ENCODE data around the gene NFATC2IP. TPM values are rescaled to one million over a fixed set of nuclear protein-coding genes. Genes with fewer than 3 reads are reported as not detected.
"Not testable (repeated sequence)": the region's sequence is repeated elsewhere in the genome, so short reads cannot be mapped to it uniquely, and the experiment has no call there.

NFATC2IP gene
- total RNA-seq, 2 donors from 2014 or later, result 42.9 to 52.0 TPM

DNA sequence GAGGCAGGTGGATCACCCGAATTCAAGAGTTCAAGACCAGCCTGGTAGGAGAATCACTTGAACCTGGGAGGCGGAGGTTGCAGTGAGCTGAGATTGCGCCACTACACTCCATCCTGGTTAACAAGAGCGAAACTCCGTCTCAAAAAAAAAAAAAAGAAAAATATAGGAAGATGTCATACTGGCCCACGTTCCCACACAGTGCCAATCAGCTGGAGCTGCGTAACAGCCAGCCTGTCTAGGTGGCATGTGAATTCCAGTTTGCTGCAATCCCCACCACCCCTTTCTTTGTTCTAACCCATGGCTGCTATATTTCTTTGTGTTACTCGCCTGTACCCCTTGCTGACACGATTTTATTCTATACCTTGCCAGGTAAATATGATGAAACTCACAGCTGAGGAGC lies 7.5 kb downstream of the NFATC2IP start:
- DNase-seq, result no peak
- intact Hi-C loops (cut with DNase I, micrococcal nuclease), result no loop called here
- no peak for ATAC-seq

DNA sequence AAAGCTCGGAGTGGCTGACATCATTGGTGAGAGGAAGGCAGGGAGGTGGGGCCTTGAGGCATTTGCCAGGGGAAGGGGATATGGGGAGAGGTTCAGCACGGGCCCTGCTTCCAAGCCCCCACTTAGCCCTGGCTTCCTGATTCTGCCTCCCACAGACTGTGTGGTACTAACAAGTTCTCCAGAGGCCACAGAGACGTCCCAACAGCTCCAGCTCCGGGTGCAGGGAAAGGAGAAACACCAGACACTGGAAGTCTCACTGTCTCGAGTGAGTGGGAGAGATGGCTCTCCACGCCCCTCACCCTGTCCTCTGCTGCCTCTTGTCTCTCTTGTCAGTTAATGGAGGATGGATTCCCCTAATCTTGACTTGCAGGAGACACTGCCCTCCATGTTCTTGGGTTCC lies 8.1 kb downstream of the NFATC2IP start:
- DNase-seq (no peak), ATAC-seq (no peak)
- intact Hi-C loops (cut with DNase I, micrococcal nuclease), result no loop called here

- no peak for DNase-seq
- no peak for ATAC-seq
- intact Hi-C loops (cut with DNase I, micrococcal nuclease), result no loop called here
These were observed 13.3 kb downstream of the NFATC2IP start for GRCh38 chr16:28964072-28964471.

DNA sequence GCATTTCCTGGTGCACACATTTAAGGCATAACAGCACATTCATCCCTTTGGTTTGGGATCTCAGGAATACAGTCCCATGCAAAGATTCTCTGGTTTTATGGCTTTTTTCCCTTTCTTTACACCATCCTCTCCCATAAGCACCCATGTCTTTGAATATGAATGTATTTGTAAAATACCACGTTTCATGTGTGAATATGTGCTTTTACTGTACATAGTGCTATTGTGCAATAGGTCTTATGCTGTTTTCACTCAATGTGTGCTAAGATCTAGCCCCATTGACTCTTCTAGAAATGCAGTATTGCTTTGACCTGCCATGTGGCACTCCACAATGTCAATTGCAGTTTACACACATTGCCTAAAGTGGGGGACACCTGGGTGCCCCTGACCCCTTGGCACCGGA lies 13.8 kb downstream of the NFATC2IP start:
- intact Hi-C loops (cut with DNase I, micrococcal nuclease), result no loop called here
- no peak for DNase-seq
- no peak for ATAC-seq

GRCh38 chr16:28967156-28967555 lies 16.4 kb downstream of the NFATC2IP start:
- intact Hi-C loops (cut with DNase I, micrococcal nuclease), result no loop called here
- no peak for DNase-seq
- no peak for ATAC-seq

DNA sequence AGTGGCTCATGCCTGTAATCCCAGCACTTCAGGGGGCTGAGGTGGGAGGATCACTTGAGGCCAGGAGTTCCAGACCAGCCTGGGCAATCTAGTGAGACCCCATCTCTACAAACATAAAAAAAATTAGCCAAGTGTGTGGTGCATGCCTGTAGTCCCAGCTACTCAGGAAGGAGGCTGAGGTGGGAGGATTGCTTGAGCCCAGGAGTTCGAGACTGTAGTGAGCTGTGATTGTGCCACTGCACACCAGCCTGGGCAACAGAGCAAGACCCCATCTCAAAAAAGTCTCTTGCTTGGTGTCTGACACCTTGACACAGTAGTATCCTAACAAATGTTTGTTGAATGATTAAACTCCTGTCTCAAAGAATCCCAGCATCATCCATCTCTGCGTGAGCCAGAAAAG lies 19.0 kb downstream of the NFATC2IP start:
- DNase-seq; ATAC-seq; intact Hi-C loops (cut with DNase I, micrococcal nuclease): not testable (repeated sequence)

GRCh38 chr16:28974007-28974436 lies 23.3 kb downstream of the NFATC2IP start:
- ATAC-seq, result peak; percentile 62
- intact Hi-C loops (cut with DNase I, micrococcal nuclease), result no loop called here
- DNase-seq, result peak; percentile 54 to 71

DNA sequence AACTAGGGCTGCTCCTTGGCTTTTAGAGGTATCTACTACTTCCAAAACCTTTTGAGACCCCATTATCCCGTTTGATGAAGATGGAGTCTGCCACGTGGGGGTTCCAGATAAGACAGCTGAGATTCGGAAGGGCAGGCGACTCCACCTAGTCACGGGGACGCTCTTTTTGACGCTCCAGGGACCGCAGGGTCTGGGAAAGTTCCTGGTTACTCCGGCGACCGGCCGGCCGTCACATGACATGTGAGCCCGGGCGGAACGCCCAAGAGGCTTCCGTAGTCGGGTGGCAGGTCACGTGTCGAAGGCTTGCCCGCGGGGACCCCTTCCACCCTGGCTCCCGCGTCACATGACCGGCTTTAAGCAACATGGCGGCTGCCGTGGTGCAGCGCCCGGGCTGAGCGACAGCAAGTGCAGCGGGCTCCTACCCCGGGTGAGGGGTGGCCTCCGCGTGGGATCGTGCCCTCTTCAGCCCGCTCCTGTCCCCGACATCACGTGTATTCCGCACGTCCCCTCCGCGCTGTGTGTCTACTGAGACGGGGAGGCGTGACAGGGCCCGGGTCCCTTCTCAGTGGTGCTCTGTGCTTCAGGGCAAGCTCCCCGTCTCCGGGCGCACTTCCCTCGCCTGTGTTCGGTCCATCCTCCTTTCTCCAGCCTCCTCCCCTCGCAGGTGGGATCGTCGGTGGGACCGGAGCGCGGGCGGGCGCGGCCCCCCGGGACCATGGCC lies 23.9 kb downstream of the NFATC2IP start, which contains the start of gene SPNS1:
SPNS1 (plus strand) TSS at position 342 of the 721 bp plus-strand sequence; CDS start at position 716, 374 bp downstream.
- intact Hi-C loops (cut with DNase I, micrococcal nuclease), result no loop called here
- peak; percentile 98 for DNase-seq
- peak; percentile 96 for ATAC-seq

DNA sequence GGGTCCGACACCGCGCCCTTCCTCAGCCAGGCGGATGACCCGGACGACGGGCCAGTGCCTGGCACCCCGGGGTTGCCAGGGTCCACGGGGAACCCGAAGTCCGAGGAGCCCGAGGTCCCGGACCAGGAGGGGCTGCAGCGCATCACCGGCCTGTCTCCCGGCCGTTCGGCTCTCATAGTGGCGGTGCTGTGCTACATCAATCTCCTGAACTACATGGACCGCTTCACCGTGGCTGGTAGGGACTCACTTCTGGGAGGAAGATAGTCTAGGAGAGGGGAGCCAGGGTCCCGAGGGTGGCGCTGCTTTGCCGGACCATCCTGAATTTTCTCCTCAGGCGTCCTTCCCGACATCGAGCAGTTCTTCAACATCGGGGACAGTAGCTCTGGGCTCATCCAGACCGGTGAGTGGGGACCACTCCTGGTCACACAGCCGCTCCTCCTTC lies 24.4 kb downstream of the NFATC2IP start:
- peak; percentile 9 for ATAC-seq
- intact Hi-C loops (cut with DNase I, micrococcal nuclease), result no loop called here
- no peak for DNase-seq

- ATAC-seq (no peak), DNase-seq (no peak)
- intact Hi-C loops (cut with DNase I, micrococcal nuclease), result no loop called here
These were observed 27.2 kb downstream of the NFATC2IP start for GRCh38 chr16:28977703-28978662.

DNA sequence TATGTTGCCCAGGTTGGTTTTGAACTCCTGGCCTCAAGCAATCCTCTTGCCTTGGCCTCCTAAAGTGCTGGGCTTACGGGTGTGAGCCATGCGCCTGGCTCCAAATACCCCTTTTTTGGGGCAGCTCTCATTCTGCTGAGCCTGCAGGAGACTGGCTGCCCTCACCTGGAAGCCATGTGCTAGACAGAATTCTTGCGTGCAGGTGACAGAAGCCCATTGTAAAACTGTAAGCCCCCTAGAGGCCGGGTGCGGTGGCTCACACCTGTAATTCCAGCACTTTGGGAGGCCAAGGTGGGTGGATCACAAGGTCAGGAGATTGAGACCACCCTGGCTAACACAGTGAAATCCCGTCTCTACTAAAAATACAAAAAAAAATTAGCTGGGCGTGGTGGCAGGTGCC lies 29.6 kb downstream of the NFATC2IP start:
- intact Hi-C loops (cut with DNase I, micrococcal nuclease); ATAC-seq; DNase-seq: not testable (repeated sequence)

DNA sequence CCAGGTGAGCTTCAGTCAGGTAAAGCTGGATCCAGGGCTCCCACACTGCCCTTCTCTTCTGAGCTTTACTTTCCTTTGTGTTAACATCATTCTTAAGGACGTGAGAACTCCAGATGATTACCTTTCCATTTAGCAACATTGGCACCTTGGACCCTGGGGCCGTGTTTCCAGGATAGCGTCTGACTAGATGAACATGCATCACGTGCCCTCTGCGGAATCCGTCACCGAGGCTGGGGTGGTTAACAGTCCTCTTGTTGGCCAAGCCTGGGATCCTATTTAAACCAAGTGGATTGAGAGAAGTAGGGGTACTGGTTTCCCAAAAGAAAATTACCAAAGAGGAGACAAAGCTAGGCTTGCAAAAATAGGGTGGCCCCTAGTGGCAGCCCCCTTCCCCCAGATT lies 30.2 kb downstream of the NFATC2IP start:
- intact Hi-C loops (cut with DNase I, micrococcal nuclease), result no loop called here
- ATAC-seq (no peak), DNase-seq (no peak)

DNA sequence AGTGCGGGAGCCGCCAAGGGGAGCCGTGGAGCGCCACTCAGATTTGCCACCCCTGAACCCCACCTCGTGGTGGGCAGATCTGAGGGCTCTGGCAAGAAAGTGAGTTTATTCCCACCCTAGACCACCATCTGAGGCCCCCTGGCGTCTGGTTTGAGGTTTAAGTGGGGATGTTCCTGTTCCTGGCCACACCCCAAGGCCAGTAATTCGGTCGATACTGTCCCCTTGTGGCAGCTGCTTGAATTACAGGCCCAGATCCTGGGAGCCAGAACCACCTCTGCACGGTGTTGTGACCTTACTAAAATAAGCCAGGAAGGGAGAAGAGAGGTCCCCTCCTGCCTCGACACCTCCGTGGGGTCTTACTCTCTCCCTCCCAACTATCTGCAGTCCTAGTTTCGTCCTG lies 30.8 kb downstream of the NFATC2IP start:
- intact Hi-C loops (cut with DNase I, micrococcal nuclease), result no loop called here
- DNase-seq (no peak), ATAC-seq (no peak)

- ATAC-seq (no peak), DNase-seq (no peak)
- intact Hi-C loops (cut with DNase I, micrococcal nuclease), result no loop called here
These were observed 31.7 kb downstream of the NFATC2IP start for GRCh38 chr16:28982418-28982817.

DNA sequence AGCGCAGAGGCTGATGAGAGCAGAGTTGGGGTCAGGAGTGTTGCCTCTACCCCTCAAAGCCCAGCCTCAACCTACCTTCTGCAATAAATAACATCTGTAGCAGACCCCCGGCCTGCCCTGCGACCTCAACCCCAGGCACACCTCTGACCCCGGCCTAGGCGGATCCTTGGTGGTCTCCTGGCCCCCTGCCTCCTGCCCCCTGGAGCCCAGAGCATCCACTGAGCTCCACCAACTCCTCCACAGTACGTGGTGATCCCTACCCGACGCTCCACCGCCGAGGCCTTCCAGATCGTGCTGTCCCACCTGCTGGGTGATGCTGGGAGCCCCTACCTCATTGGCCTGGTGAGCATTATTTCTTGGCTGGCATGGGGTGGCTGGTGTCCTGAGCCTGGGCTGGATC lies 32.2 kb downstream of the NFATC2IP start:
- intact Hi-C loops (cut with DNase I, micrococcal nuclease), result no loop called here
- ATAC-seq (no peak), DNase-seq (no peak)

GRCh38 chr16:28983644-28984043 lies 32.9 kb downstream of the NFATC2IP start:
- DNase-seq (no peak), ATAC-seq (no peak)
- intact Hi-C loops (cut with DNase I, micrococcal nuclease), result no loop called here

DNA sequence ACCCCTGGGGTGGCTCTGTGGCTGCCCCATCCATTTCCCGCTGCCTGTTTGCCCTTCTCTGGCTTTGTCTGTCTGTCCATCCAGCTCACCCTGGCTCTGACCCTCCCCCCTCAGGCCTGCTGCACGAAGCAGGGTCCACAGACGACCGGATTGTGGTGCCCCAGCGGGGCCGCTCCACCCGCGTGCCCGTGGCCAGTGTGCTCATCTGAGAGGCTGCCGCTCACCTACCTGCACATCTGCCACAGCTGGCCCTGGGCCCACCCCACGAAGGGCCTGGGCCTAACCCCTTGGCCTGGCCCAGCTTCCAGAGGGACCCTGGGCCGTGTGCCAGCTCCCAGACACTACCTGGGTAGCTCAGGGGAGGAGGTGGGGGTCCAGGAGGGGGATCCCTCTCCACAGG lies 33.4 kb downstream of the NFATC2IP start:
- DNase-seq (no peak), ATAC-seq (no peak)
- intact Hi-C loops (cut with DNase I, micrococcal nuclease), result no loop called here

DNA sequence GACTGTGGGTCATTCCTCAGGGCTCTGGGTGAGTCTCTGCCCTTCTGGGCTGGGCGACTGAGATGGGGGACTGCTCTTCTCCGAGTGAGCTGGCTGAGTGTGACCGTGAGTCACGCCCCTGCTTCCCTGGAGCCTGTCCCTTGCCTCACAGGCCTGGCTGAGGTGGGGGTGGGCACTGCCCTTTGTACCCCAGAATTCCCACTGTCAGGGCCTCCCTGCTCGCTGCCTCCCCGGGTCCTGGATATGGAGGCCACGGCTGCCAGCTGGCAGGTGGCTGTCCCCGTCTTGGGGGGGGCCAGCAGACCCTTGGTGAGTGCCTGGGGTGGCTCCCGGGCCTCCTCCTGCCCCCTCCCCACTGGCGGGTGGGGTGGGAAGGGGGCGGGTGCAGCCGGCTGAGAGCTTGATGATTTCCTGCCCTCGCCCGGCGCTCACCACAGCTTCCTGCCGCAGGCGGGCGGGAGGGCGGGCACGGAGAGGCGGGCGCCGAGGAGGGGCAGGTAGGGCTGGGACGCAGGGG lies 33.9 kb downstream of the NFATC2IP start, which contains the start of gene LAT:
LAT (plus strand) TSS at position 434 of the 517 bp plus-strand sequence. CDS start 366 bp downstream, outside the sequence.
- intact Hi-C loops (cut with DNase I, micrococcal nuclease), result no loop called here
- DNase-seq (peak; percentile 34 to 45), ATAC-seq (peak; percentile 43)

All from left colon (tissue), 2 donors.